Left lung (tissue), 10 donors: ENCODE measurements around the gene LITAFD. TPM values are rescaled to one million over a fixed set of nuclear protein-coding genes. Genes with fewer than 3 reads are reported as not detected.

ENCODE experiments used
- ATAC-seq: fragments of 200-7000 bp; cut with Tn5 transposase; one replicate; pipeline ENCODE4 v1.9.1; 2020; ENCODE audit warnings: moderate library complexity
- DNase-seq, 4 donors: peaks; one replicate each; pipeline ENCODE4 v3.0.0-alpha.2; 2013 to 2020
- H3K27ac ChIP-seq, 2 donors: fragments of 200-600 bp; sonication (generic) in 1 of 2; one replicate each; pipeline versions ENCODE4 v1.5.0 to v1.8.0; 2020 to 2021
- H3K27me3 ChIP-seq, 2 donors: fragments of 200-600 bp; sonication (generic) in 1 of 2; one replicate each; pipeline versions ENCODE4 v1.5.0 to v1.8.0; 2020 to 2021
- H3K36me3 ChIP-seq, 2 donors: fragments of 200-600 bp; sonication (generic) in 1 of 2; one replicate each; pipeline versions ENCODE4 v1.5.0 to v1.8.0; 2020 to 2021
- H3K4me1 ChIP-seq, 2 donors: fragments of 200-600 bp; one replicate each; pipeline ENCODE4 v1.8.0; 2021
- H3K4me3 ChIP-seq, 2 donors: fragments of 200-600 bp; sonication (generic) in 1 of 2; one replicate each; pipeline versions ENCODE4 v1.5.0 to v1.8.0; 2020 to 2021; ENCODE audit warnings: mild to moderate bottlenecking in 1 of 2
- H3K9me3 ChIP-seq, 2 donors: fragments of 200-600 bp; sonication (generic) in 1 of 2; one replicate each; pipeline versions ENCODE4 v1.5.0 to v1.8.0; 2020 to 2021
- CTCF ChIP-seq, 2 donors: fragments of 200-600 bp; sonication (generic) in 1 of 2; IDR thresholded peaks; one replicate each; pipeline versions ENCODE4 v1.5.0 to v1.8.0; 2021; ENCODE audit warnings: antibody characterized with exemption in 2 of 2
- intact Hi-C, 2 donors: fragments of 100-400 bp; cut with DNase I; formaldehyde crosslinking; loops; one replicate each; pipeline versions ENCODE4 v1.11.2 to v1.14.2; 2022
- polyA plus RNA-seq, 6 donors: library from polyadenylated mRNA; unstranded; fragments of 120-200 nt; gene quantifications; one replicate each; pipeline ENCODE4 v1.2.1, GENCODE V29; 2013; ENCODE audit not compliant: insufficient read length in 6 of 6
- total RNA-seq, 2 donors: library from RNA; stranded (reverse); fragmentation: NEBNext Ultra II Directional; extraction: Animal tissue kit (Norgen Biotek cat#: 25700); gene quantifications; one replicate each; pipeline ENCODE4 v1.2.1, GENCODE V29; 2021
- donor health status: DM: no; HTN: yes; CAD: no.
- donor health status: DM: no; HTN: no; CAD: no.

Gene LITAFD
- total and polyA plus RNA-seq, 8 donors: 0.18 to 0.27 TPM; not detected in 6

- H3K36me3 ChIP-seq: no peaks in the 10 kb centered on the region
- peaks cover 0 to 8% of the 10 kb centered on the region in 2 donors for H3K4me1 ChIP-seq
- peaks cover 0 to 14% of the 10 kb centered on the region in 2 donors for H3K27me3 ChIP-seq
- no peak for TF ChIP-seq CTCF (IDR thresholded peaks at IDR 0.05)
- H3K4me3 ChIP-seq: no peak overlapping the region
- H3K27ac ChIP-seq: no peak overlapping the region
- H3K9me3 ChIP-seq: no peaks in the 10 kb centered on the region
- intact Hi-C loops: loop anchor here (5.0 to 10.0 kb wide), 2 partner anchors 213 to 311 kb away; no protein-coding TSS in a partner anchor
- ATAC-seq: no peak
- peak in 1 of 4 donors; percentile 9 for DNase-seq
Observed at GRCh38 chr16:8877894-8878522, 4.1 kb upstream of the LITAFD start.

GRCh38 chr16:8878523-8878911 is 3.6 kb upstream of the LITAFD start:
- intact Hi-C loops: loop anchor here (5.0 to 10.0 kb wide), 2 partner anchors 214 to 311 kb away; no protein-coding TSS in a partner anchor
- Histone ChIP-seq H3K27ac (no peak overlapping the region), H3K4me3 (no peak overlapping the region), H3K9me3 (no peaks in the 10 kb centered on the region), H3K36me3 (no peaks in the 10 kb centered on the region), H3K27me3 (peaks cover 0 to 16% of the 10 kb centered on the region in 2 donors), H3K4me1 (peaks cover 0 to 8% of the 10 kb centered on the region in 2 donors)
- DNase-seq (peak in 1 of 4 donors; percentile 24), ATAC-seq (peak; percentile 33)
- TF ChIP-seq CTCF (IDR thresholded peaks at IDR 0.05): no peak

GRCh38 chr16:8880839-8881510 is 1.2 kb upstream of the LITAFD start:
- Histone ChIP-seq H3K4me1 (peaks cover 0 to 14% of the 10 kb centered on the region in 2 donors), H3K9me3 (no peaks in the 10 kb centered on the region), H3K27ac (no peak overlapping the region), H3K4me3 (no peak overlapping the region), H3K36me3 (no peaks in the 10 kb centered on the region), H3K27me3 (peaks cover 0 to 37% of the 10 kb centered on the region in 2 donors)
- ATAC-seq: no peak
- intact Hi-C loops: no loop called here
- peak in 1 of 4 donors; percentile 13 for DNase-seq
- no peak for TF ChIP-seq CTCF (IDR thresholded peaks at IDR 0.05)

GRCh38 chr16:8882725-8883377 is 700 bp downstream of the LITAFD start:
- H3K27me3 ChIP-seq: peaks cover 0 to 45% of the 10 kb centered on the region in 2 donors
- ATAC-seq (no peak), DNase-seq (no peak)
- peaks cover 0 to 21% of the 10 kb centered on the region in 2 donors for H3K4me1 ChIP-seq
- H3K4me3 ChIP-seq: no peak overlapping the region
- peaks cover 0 to 6% of the 10 kb centered on the region in 2 donors for H3K36me3 ChIP-seq
- TF ChIP-seq CTCF (IDR thresholded peaks at IDR 0.05): no peak
- intact Hi-C loops: no loop called here
- no peaks in the 10 kb centered on the region for H3K9me3 ChIP-seq
- no peak overlapping the region for H3K27ac ChIP-seq
